Ectodermal cell (in vitro differentiated cells): Measurements from ENCODE around the gene TMC4.
"Not testable (repeated sequence)": the region's sequence is repeated elsewhere in the genome, so short reads cannot be mapped to it uniquely, and the experiment has no call there.

ENCODE experiments used
- H3K27ac ChIP-seq: 2 replicates; pipeline ENCODE4 v1.7.0; 2013; ENCODE audit warnings: mild to moderate bottlenecking, low read depth, low read length; ENCODE audit not compliant: insufficient read depth, poor library complexity, severe bottlenecking
- H3K27me3 ChIP-seq: 2 replicates; pipeline ENCODE4 v1.7.0; 2013; ENCODE audit warnings: mild to moderate bottlenecking, low read length; ENCODE audit not compliant: insufficient read depth, control insufficient read depth, poor library complexity, severe bottlenecking
- H3K36me3 ChIP-seq: one replicate; pipeline ENCODE4 v1.7.0; 2013; ENCODE audit warnings: low read length; ENCODE audit not compliant: control insufficient read depth, insufficient read depth
- H3K4me1 ChIP-seq: one replicate; pipeline ENCODE4 v1.7.0; 2013; ENCODE audit warnings: low read length; ENCODE audit not compliant: control insufficient read depth, insufficient read depth
- H3K4me3 ChIP-seq: 2 replicates; pipeline ENCODE4 v1.7.0; 2013; ENCODE audit warnings: low read depth, low read length, control low read depth; ENCODE audit not compliant: insufficient read depth
- H3K9me3 ChIP-seq: 2 replicates; pipeline ENCODE4 v1.7.0; 2013; ENCODE audit warnings: mild to moderate bottlenecking, low read length, moderate library complexity; ENCODE audit not compliant: control insufficient read depth
- WGBS, 2 experiments: methylation state at CpG; one replicate each; pipeline ENCODE4 v1.1.7; 2013; ENCODE audit warnings: missing lambda C conversion rate in 2 of 2; 5-methylcytosine and 5-hydroxymethylcytosine counted together

Gene TMC4

GRCh38 chr19:54203151-54203611 lies 30.2 kb upstream of the TMC4 start:
- Histone ChIP-seq H3K27ac (no peak overlapping the region), H3K27me3 (no peaks in the 10 kb centered on the region), H3K4me1 (peaks cover 32% of the 10 kb centered on the region), H3K36me3 (peaks cover 62% of the 10 kb centered on the region), H3K9me3 (no peaks in the 10 kb centered on the region), H3K4me3 (peak overlapping the region; percentile 0)
- 92 to 94% methylated on average over 9 of the region's 9 CpGs for WGBS, 2 experiments

- Histone ChIP-seq H3K27ac (no peak overlapping the region), H3K4me3 (peak overlapping the region; percentile 83), H3K36me3 (peaks cover 57% of the 10 kb centered on the region), H3K4me1 (peaks cover 32% of the 10 kb centered on the region), H3K27me3 (no peaks in the 10 kb centered on the region), H3K9me3 (no peaks in the 10 kb centered on the region)
- 86 to 89% methylated on average over 13 of the region's 13 CpGs for WGBS, 2 experiments
Measured at GRCh38 chr19:54201980-54202379, 29.0 kb upstream of the TMC4 start.

- peaks cover 32% of the 10 kb centered on the region for H3K4me1 ChIP-seq
- H3K4me3 ChIP-seq, result peak overlapping the region; percentile 83
- H3K9me3 ChIP-seq, result no peaks in the 10 kb centered on the region
- peaks cover 49% of the 10 kb centered on the region for H3K36me3 ChIP-seq
- peak overlapping the region; percentile 52 for H3K27ac ChIP-seq
- 5 to 6% methylated on average over 28 of the region's 28 CpGs for WGBS, 2 experiments
- H3K27me3 ChIP-seq, result no peaks in the 10 kb centered on the region
Measured at GRCh38 chr19:54201172-54201701, 28.3 kb upstream of the TMC4 start.

GRCh38 chr19:54199401-54199800 lies 26.4 kb upstream of the TMC4 start:
- Histone ChIP-seq H3K9me3 (no peaks in the 10 kb centered on the region), H3K36me3 (peaks cover 37% of the 10 kb centered on the region), H3K27me3 (no peaks in the 10 kb centered on the region), H3K4me3 (no peak overlapping the region), H3K27ac (no peak overlapping the region), H3K4me1 (peaks cover 27% of the 10 kb centered on the region)
- WGBS, 2 experiments, result 95 to 96% methylated on average over 16 of the region's 16 CpGs

GRCh38 chr19:54197121-54197520 lies 24.2 kb upstream of the TMC4 start:
- WGBS, 2 experiments, result 94 to 99% methylated on average over 3 of the region's 3 CpGs

GRCh38 chr19:54196536-54196935 lies 23.6 kb upstream of the TMC4 start:
- no peak overlapping the region for H3K4me3 ChIP-seq
- peaks cover 12% of the 10 kb centered on the region for H3K4me1 ChIP-seq
- no peaks in the 10 kb centered on the region for H3K9me3 ChIP-seq
- H3K27me3 ChIP-seq, result no peaks in the 10 kb centered on the region
- H3K27ac ChIP-seq, result no peak overlapping the region
- peaks cover 22% of the 10 kb centered on the region for H3K36me3 ChIP-seq
- 93 to 96% methylated on average over 7 of the region's 7 CpGs for WGBS, 2 experiments

More at GRCh38 chr19:54197121-54197520, 24.2 kb upstream of the TMC4 start:
- Histone ChIP-seq H3K27me3 (no peaks in the 10 kb centered on the region), H3K4me3 (no peak overlapping the region), H3K27ac (no peak overlapping the region), H3K4me1 (peaks cover 14% of the 10 kb centered on the region), H3K9me3 (no peaks in the 10 kb centered on the region), H3K36me3 (peaks cover 28% of the 10 kb centered on the region)

GRCh38 chr19:54194463-54194862 lies 21.5 kb upstream of the TMC4 start:
- not testable (repeated sequence) for H3K27me3 ChIP-seq, H3K4me3 ChIP-seq, H3K9me3 ChIP-seq, H3K4me1 ChIP-seq, H3K27ac ChIP-seq
- H3K36me3 ChIP-seq, result peaks cover 18% of the 10 kb centered on the region
- 91 to 93% methylated on average over 12 of the region's 12 CpGs for WGBS, 2 experiments

- peaks cover 18% of the 10 kb centered on the region for H3K36me3 ChIP-seq
Measured at GRCh38 chr19:54193011-54193410, 20.1 kb upstream of the TMC4 start.

GRCh38 chr19:54191811-54192453 lies 19.0 kb upstream of the TMC4 start:
- Histone ChIP-seq H3K36me3 (peaks cover 18% of the 10 kb centered on the region), H3K27me3 (no peaks in the 10 kb centered on the region), H3K4me1 (peaks cover 9% of the 10 kb centered on the region), H3K4me3 (peak overlapping the region; percentile 78), H3K9me3 (no peaks in the 10 kb centered on the region), H3K27ac (peak overlapping the region; percentile 99)
- WGBS, 2 experiments, result 71 to 72% methylated on average over 19 of the region's 19 CpGs

More at GRCh38 chr19:54193011-54193410, 20.1 kb upstream of the TMC4 start:
- no peak overlapping the region for H3K27ac ChIP-seq
- H3K9me3 ChIP-seq, result no peaks in the 10 kb centered on the region
- no peaks in the 10 kb centered on the region for H3K27me3 ChIP-seq
- 94 to 96% methylated on average over 11 of the region's 11 CpGs for WGBS, 2 experiments
- no peak overlapping the region for H3K4me3 ChIP-seq
- H3K4me1 ChIP-seq, result peaks cover 9% of the 10 kb centered on the region

GRCh38 chr19:54191011-54191810 lies 18.3 kb upstream of the TMC4 start, which contains the start of gene TSEN34:
TSEN34 (plus strand) TSS chr19:54191308; CDS start chr19:54191365, 57 bp downstream.
- Histone ChIP-seq H3K27me3 (no peaks in the 10 kb centered on the region), H3K27ac (peak within 1 kb of the TSS; percentile 99), H3K4me3 (peak within 1 kb of the TSS; percentile 78), H3K4me1 (peaks cover 9% of the 10 kb centered on the region), H3K36me3 (peaks cover 23% of the 10 kb centered on the region), H3K9me3 (no peaks in the 10 kb centered on the region)
- 1% methylated on average over 77 of the region's 77 CpGs for WGBS, 2 experiments
